Vagina (tissue), 2 donors: ENCODE data around the gene CERT1. TPM values are rescaled to one million over a fixed set of nuclear protein-coding genes. Genes with fewer than 3 reads are reported as not detected.
"Not testable (repeated sequence)": the region's sequence is repeated elsewhere in the genome, so short reads cannot be mapped to it uniquely, and the experiment has no call there.

ENCODE experiments used
- DNase-seq, 2 donors: peaks; one replicate each; pipeline ENCODE4 v3.0.0-alpha.2; 2017; ENCODE audit errors: extremely low spot score in 2 of 2
- H3K27ac ChIP-seq: fragments of 200-600 bp; sonication (generic); one replicate; pipeline ENCODE4 v1.5.1; 2019
- H3K27me3 ChIP-seq: fragments of 200-600 bp; sonication (generic); one replicate; pipeline ENCODE4 v1.5.1; 2019
- H3K36me3 ChIP-seq, 2 donors: fragments of 200-600 bp; sonication (generic); one replicate each; pipeline ENCODE4 v1.5.1; 2017 to 2019
- H3K4me1 ChIP-seq: fragments of 200-600 bp; sonication (generic); one replicate; pipeline ENCODE4 v1.5.1; 2019
- H3K4me3 ChIP-seq, 2 donors: fragments of 200-600 bp; sonication (generic); 1 replicate in 1 of 2; 2 replicates in 1 of 2; pipeline ENCODE4 v1.5.1; 2016 to 2019
- H3K9me3 ChIP-seq: fragments of 200-600 bp; sonication (generic); one replicate; pipeline ENCODE4 v1.5.1; 2019
- POLR2A ChIP-seq, 2 donors: fragments of 450-650 bp; IDR thresholded peaks; one replicate each; pipeline ENCODE4 v1.6.1; 2017; ENCODE audit warnings: antibody characterized with exemption in 2 of 2, mild to moderate bottlenecking in 2 of 2, moderate library complexity in 2 of 2
- POLR2AphosphoS5 ChIP-seq, 2 donors: sonication (generic); formaldehyde crosslinking; IDR thresholded peaks; one replicate each; pipeline ENCODE4 v1.9.0; 2017; ENCODE audit warnings: antibody characterized with exemption in 2 of 2, mild to moderate bottlenecking in 2 of 2, low read depth in 1 of 2; ENCODE audit not compliant: insufficient read depth in 1 of 2
- intact Hi-C: fragments of 100-400 bp; cut with DNase I; formaldehyde crosslinking; loops from one replicate; pipeline ENCODE4 v1.15.1; 2023
- total RNA-seq: library from RNA; depleted of rRNA; stranded (reverse); fragments of >200 nt; gene quantifications from one replicate; pipeline ENCODE4 v1.2.3, GENCODE V29; 2016
- TF ChIP-seq, protein P1 (sequence below), 3 experiments: fragments of 450-650 bp in 2 of 3; fragments of 200-600 bp in 1 of 3; sonication (generic) in 1 of 3; IDR thresholded peaks; one replicate each; pipeline ENCODE4 v1.5.1; 2017 to 2019; ENCODE audit warnings: antibody characterized with exemption in 3 of 3, mild to moderate bottlenecking in 2 of 3, moderate library complexity in 2 of 3

Gene CERT1, protein sequence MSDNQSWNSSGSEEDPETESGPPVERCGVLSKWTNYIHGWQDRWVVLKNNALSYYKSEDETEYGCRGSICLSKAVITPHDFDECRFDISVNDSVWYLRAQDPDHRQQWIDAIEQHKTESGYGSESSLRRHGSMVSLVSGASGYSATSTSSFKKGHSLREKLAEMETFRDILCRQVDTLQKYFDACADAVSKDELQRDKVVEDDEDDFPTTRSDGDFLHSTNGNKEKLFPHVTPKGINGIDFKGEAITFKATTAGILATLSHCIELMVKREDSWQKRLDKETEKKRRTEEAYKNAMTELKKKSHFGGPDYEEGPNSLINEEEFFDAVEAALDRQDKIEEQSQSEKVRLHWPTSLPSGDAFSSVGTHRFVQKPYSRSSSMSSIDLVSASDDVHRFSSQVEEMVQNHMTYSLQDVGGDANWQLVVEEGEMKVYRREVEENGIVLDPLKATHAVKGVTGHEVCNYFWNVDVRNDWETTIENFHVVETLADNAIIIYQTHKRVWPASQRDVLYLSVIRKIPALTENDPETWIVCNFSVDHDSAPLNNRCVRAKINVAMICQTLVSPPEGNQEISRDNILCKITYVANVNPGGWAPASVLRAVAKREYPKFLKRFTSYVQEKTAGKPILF
- 44.2 TPM for total RNA-seq

DNA sequence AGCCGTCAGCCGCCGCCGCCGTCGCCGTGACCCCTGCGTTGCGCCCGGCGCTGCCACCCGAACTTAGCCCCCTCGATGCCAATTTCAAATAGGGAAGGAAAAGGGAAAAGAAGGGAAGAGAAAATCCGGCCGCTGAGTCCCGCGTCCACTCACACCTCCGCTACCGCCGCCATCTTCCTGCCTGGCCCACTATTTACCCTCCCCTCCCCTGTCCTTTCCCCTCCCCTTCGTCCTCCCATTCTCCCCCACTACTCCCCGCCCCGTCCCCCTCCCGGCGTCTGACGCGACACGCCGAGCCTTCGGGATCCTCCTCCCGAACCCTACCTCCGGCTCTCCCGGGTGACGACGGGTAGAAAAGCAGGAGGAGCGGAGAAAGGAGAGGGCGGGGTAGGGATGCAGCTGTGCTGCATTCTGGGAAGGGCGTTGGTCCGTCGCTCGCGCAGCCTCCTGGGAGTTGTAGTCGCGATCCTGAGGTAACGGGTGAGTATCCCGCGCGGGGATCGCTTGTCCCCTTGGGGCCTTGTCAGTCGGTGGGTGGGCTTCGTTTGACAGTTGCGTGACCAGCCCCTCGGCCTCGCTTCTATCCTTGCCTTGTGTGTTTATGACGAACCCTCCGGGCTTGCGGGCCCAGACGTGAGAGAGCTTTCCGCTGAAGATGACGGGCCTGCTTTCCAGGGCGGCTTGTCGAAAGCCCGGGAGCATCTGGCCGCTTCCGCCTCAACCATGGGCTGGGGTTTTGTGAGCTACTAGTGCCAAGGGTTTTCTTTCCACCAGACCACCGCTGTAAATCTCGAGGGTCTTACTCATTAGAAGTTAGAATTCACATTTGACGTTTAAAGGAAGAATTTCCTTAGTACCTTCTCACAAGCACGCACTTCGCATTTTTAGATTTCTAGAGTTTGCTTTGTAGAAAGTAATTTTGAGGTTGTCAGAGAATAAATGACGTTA, at the start of gene CERT1, which contains the start of gene POLK:
Gene CERT1, minus strand, starts transcription at position 195 of the 948 bp plus-strand sequence. CDS start 422 bp downstream, outside the sequence.
Gene POLK, plus strand, starts transcription at position 457 of the 948 bp plus-strand sequence.
- peak; percentile 98 to 99 for DNase-seq
- Histone ChIP-seq H3K4me1 (peaks cover 31% of the 10 kb centered on the region), H3K27ac (peak within 1 kb of the TSS; percentile 91), H3K4me3 (peak within 1 kb of the TSS; percentile 67 to 87), H3K27me3 (no peaks in the 10 kb centered on the region), H3K36me3 (no peaks in the 10 kb centered on the region), H3K9me3 (no peaks in the 10 kb centered on the region)
- TF ChIP-seq POLR2AphosphoS5 (IDR thresholded peaks at IDR 0.05; ENCODE audit: insufficient read depth in 1 of 2, low read depth in 1 of 2): peak; percentile 91 to 94
- TF ChIP-seq, protein P1, sequence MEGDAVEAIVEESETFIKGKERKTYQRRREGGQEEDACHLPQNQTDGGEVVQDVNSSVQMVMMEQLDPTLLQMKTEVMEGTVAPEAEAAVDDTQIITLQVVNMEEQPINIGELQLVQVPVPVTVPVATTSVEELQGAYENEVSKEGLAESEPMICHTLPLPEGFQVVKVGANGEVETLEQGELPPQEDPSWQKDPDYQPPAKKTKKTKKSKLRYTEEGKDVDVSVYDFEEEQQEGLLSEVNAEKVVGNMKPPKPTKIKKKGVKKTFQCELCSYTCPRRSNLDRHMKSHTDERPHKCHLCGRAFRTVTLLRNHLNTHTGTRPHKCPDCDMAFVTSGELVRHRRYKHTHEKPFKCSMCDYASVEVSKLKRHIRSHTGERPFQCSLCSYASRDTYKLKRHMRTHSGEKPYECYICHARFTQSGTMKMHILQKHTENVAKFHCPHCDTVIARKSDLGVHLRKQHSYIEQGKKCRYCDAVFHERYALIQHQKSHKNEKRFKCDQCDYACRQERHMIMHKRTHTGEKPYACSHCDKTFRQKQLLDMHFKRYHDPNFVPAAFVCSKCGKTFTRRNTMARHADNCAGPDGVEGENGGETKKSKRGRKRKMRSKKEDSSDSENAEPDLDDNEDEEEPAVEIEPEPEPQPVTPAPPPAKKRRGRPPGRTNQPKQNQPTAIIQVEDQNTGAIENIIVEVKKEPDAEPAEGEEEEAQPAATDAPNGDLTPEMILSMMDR (IDR thresholded peaks at IDR 0.05): no peak
- peak in 1 of 2 donors; percentile 72 for TF ChIP-seq POLR2A (IDR thresholded peaks at IDR 0.05)
- intact Hi-C loops: no loop called here

DNA sequence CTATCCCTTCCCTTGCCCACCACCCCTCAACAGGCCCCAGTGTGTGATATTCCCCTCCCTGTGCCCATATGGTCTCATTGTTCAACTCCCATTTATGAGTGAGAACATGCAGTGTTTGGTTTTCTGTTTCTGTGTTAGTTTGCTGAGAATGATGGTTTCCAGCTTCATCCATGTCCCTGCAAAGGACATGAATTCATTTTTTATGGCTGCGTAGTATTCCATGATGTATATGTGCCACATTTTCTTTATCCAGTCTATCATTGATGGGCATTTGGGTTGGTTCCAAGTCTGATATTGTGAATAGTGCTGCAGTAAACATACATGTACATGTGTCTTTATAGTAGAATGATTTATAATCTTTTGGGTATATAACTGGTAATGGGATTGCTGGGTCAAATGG, 49.2 kb upstream of the CERT1 start:
- H3K9me3 ChIP-seq, H3K36me3 ChIP-seq, H3K4me1 ChIP-seq, H3K27me3 ChIP-seq, H3K4me3 ChIP-seq, DNase-seq, intact Hi-C loops, H3K27ac ChIP-seq: not testable (repeated sequence)

DNA sequence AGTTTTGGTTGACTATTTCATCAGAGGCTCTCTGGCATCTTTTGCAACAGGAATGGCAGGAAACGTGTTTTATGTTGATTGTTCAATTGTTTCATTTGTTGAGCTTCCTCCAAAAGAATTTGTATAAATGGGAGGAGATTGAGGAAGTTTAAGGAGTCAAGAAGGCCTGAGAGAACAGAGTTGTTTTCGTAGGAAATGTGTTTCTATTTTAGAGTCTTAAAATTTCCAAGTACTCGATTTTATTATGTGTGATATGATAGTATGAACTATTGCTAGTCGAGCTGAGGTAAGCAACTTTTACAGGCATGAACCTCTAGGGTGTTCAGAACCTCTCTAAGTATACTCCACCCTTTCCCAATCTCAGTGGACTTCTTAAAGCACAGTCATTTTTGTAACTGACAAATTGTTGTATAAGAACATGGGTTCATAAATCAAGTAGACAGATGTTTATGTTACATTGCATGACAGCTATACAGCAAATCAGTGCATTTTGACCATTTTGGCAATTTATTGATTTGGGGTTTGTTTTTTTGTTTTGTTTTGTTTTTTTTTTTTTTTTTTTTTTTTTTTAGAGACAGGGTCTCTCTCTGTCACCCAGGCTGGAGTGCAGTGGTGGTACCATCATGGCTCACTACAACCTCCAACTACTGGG, 47.7 kb upstream of the CERT1 start:
- TF ChIP-seq POLR2A (IDR thresholded peaks at IDR 0.05) (no peak), POLR2AphosphoS5 (IDR thresholded peaks at IDR 0.05; ENCODE audit: insufficient read depth in 1 of 2, low read depth in 1 of 2) (peak in 1 of 2 donors; percentile 87)
- TF ChIP-seq, protein P1 (IDR thresholded peaks at IDR 0.05): no peak
- intact Hi-C loops: no loop called here
- H3K27ac ChIP-seq: peak overlapping the region; percentile 38
- no peaks in the 10 kb centered on the region for H3K9me3 ChIP-seq
- peaks cover 7% of the 10 kb centered on the region for H3K4me1 ChIP-seq
- H3K4me3 ChIP-seq: no peak overlapping the region
- H3K27me3 ChIP-seq: no peaks in the 10 kb centered on the region
- H3K36me3 ChIP-seq: peaks cover 0 to 10% of the 10 kb centered on the region in 2 donors
- no peak for DNase-seq

DNA sequence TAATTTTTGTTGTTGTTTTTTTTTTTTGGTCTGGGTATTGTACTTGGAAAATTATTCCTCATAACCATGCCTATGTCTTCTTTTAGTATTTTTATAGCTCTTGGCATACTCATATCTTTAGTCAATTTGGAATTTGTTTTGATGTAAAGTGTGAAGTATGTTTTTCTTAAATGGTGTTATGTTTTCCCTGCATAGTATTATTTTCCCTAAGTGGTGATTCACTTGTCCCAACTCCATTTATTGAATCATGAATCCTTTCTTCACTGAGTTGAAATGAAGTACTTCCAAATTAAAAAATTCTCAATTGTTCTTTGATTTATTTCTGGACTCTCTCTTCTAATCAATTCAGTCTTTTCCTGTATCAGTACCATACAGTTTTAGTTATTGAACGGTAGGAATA, 46.8 kb upstream of the CERT1 start:
- H3K27ac ChIP-seq: no peak overlapping the region

More for the DNA sequence above, 46.8 kb upstream of the CERT1 start:
- intact Hi-C loops: no loop called here
- peaks cover 7% of the 10 kb centered on the region for H3K4me1 ChIP-seq
- H3K36me3 ChIP-seq: peaks cover 0 to 10% of the 10 kb centered on the region in 2 donors
- DNase-seq: no peak
- no peaks in the 10 kb centered on the region for H3K27me3 ChIP-seq
- no peak overlapping the region for H3K4me3 ChIP-seq
- H3K9me3 ChIP-seq: no peaks in the 10 kb centered on the region
- TF ChIP-seq POLR2AphosphoS5 (IDR thresholded peaks at IDR 0.05; ENCODE audit: insufficient read depth in 1 of 2, low read depth in 1 of 2) (no peak), POLR2A (IDR thresholded peaks at IDR 0.05) (no peak)
- TF ChIP-seq, protein P1 (IDR thresholded peaks at IDR 0.05): no peak
